Retinal pigment epithelial cell (primary cell): ENCODE measurements around the gene CRELD2.

Experiments used
- DNase-seq: peaks from one replicate; pipeline ENCODE4 v3.0.0-alpha.2; 2010; ENCODE audit warnings: low read depth
- H3K4me3 ChIP-seq: 2 replicates; pipeline ENCODE4 v1.5.1; 2011; ENCODE audit warnings: mild to moderate bottlenecking, low read length, control low read depth, moderate library complexity
- TF ChIP-seq, protein P1 (sequence below): conservative IDR thresholded peaks from 2 replicates; pipeline ENCODE4 v1.5.1; 2011; ENCODE audit warnings: low read depth, low read length, control low read depth, inconsistent platforms

Gene CRELD2

DNA sequence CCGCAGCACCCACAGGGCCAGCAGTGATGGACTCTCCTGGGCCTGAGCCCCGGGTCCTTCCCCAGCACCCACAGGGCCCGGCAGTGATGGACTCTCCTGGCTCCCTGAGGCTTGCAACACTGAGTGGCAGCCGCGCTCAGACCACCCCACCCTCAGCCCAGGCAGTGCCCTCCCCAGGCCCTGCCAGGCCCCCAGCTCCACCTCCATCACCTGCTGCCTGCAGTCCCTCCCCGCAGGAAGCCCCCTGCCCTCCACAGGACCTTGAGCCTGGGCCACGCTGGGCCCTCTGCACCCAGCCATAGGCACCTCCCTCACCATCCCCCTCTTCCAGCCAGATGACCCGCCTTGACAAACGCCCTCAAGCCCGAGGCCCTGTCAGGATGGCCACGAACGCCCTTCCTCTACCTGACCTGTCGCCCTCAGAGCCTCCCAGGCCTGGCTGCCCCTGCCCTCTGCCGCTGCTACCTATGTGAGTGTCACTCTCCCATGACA, 11.6 kb upstream of the CRELD2 start:
- TF ChIP-seq, protein P1, sequence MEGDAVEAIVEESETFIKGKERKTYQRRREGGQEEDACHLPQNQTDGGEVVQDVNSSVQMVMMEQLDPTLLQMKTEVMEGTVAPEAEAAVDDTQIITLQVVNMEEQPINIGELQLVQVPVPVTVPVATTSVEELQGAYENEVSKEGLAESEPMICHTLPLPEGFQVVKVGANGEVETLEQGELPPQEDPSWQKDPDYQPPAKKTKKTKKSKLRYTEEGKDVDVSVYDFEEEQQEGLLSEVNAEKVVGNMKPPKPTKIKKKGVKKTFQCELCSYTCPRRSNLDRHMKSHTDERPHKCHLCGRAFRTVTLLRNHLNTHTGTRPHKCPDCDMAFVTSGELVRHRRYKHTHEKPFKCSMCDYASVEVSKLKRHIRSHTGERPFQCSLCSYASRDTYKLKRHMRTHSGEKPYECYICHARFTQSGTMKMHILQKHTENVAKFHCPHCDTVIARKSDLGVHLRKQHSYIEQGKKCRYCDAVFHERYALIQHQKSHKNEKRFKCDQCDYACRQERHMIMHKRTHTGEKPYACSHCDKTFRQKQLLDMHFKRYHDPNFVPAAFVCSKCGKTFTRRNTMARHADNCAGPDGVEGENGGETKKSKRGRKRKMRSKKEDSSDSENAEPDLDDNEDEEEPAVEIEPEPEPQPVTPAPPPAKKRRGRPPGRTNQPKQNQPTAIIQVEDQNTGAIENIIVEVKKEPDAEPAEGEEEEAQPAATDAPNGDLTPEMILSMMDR: no peak
- DNase-seq: no peak
- no peak overlapping the region for H3K4me3 ChIP-seq

DNA sequence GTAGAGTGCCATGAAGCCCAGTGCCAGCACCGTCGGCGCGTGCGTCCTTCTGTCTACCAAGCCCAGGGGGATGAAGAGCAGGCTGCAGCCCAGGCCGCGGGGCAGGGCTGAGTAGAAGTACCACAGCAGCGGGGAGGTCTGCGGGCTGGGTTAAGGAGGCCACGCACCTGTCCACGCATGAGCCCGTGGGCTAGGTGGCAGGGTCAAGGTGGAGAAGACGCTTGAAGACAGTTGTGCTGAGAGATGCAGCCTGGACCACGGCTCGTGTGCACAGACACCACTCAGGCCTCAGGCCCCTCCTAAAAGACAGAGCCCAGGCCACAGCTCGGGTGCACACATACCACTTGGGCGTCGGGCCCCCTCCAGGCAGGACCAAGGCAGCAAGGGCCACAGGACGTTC, 10.6 kb upstream of the CRELD2 start:
- no peak overlapping the region for H3K4me3 ChIP-seq
- TF ChIP-seq, protein P1: no peak
- no peak for DNase-seq

DNA sequence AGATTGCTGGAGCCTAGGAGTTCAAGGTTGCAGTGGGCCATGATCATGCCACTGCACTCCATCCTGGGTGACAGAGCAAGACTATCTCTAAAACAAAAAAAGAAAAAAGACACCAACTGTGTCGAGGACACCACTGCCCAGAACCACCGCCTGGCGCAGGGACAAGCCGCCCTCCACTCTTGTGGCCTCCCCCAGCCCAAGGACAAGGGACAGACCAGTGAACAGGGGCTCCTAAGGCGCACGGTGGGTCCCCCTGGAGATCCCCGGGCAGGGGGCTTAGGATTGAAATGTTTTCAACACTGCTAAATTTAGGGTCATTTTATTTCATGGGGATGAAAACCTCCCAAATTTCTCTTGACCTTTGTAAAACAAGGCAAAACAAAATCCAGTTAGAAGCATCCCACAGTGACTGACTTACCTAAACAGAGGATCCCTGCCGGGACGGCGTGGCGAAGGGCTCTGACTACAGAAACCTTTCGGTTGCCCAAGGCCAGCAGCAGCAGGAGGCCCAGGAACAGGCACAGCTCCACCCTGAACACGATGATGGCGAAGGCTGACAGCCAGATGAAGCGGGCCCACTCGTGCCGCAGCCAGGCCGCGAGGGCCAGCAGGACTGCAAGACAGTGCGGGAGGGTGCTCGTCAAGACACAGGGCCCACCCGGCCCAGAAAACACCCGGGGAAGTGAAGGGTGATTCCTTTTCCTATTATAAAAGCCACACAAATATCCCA, 8.8 kb upstream of the CRELD2 start:
- no peak overlapping the region for H3K4me3 ChIP-seq
- DNase-seq: no peak

DNA sequence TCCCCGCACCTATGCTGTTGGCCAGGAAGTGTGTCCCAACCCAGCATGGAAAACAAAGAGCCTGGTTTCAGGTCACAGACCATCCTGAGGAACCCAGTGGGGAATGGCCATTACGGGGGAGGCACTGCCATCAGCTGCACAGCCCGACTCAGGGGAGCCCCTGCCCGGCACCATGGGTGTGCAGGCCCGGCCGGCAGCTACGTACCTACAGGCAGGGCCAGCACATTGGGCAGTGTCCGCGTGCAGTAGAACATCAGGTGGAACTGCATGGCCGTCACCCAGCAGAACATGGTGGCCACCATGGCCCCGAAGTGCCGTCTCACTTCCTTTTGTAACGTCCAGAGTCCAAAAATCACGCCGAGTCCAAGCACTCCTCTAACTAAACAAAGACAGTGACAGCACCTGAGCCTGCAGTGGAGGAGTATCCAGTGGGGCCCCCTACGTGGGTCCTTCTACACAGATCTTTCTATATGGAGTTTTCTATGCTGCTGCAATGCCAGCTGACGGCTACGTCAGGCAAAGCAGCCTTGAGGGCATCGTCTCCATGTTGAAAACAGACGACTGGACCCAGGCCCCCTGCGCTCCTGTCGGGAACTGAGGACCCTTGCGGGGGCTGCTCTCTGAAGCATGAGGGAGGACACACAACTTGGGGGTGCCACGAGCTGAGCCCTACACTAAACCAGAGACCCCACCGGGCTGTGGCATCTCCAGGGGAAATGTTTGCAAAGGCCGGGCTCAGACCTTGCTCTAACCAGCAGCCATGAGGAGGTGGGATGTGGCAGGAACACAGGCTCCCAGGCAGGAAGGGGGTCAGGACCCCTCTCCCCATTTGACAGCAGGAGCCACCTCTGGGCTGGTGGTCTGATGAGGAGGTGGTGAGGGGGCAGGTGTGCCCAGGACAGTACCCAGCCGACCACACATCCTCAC, 7.9 kb upstream of the CRELD2 start:
- TF ChIP-seq, protein P1: no peak
- DNase-seq: no peak
- no peak overlapping the region for H3K4me3 ChIP-seq

More for the DNA sequence above, 8.8 kb upstream of the CRELD2 start:
- TF ChIP-seq, protein P1: no peak

DNA sequence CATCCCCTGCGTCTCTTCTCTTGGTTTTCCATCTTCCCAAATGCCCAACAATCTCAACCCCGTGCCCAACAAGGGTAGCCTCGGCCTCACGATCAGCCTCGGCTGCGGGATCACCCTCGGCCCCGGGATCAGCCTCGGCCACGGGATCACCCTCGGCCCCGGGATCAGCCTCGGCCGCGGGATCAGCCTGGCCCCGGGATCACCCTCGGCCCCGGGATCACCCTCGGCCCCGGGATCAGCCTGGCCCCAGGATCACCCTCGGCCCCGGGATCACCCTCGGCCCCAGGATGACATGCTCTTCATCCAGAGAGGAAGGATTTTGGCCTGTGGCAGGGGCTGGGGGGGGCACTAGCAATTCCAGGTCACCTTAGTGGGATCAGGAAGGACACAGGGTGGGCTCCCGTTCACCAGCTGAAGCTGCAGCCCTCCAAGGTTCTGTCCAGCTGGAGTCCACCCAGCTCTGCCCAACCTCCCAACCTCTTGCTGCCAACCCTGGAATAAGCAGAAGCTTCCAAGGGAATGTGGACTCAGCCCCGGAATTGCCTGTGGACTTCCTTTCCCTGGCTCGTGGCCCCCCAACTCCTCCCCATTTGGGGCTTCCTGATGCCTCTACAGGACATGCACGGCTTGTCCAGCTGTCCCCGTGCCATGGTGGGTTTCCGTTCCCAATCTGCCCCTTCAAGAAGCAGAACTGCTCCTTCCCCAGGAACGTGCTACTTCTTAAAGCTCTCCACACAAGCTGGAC, 6.4 kb upstream of the CRELD2 start:
- no peak for DNase-seq
- H3K4me3 ChIP-seq: no peak overlapping the region
- TF ChIP-seq, protein P1: no peak

DNA sequence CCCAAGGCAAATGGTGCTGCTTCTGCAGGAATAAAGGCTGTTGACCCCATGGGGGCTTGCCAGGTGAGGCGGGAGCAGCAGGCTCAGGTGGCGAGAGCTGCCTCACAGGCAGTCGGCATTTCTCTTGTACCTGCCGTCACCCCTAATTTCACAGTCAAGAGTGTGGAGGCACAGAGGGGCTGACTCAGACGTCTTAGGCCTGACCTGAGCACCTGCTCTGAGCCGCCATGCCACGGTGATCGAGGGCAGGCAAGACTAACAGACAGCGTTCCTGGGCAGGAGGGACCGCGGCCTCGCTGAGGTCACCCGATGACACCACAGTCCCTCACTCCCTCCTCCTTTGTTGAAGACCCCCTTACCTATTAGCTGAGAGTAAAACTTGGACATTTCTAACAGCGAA, 5.4 kb upstream of the CRELD2 start:
- TF ChIP-seq, protein P1: no peak
- no peak for DNase-seq
- H3K4me3 ChIP-seq: no peak overlapping the region
